ENCODE data around the gene ZNF200.

DNA sequence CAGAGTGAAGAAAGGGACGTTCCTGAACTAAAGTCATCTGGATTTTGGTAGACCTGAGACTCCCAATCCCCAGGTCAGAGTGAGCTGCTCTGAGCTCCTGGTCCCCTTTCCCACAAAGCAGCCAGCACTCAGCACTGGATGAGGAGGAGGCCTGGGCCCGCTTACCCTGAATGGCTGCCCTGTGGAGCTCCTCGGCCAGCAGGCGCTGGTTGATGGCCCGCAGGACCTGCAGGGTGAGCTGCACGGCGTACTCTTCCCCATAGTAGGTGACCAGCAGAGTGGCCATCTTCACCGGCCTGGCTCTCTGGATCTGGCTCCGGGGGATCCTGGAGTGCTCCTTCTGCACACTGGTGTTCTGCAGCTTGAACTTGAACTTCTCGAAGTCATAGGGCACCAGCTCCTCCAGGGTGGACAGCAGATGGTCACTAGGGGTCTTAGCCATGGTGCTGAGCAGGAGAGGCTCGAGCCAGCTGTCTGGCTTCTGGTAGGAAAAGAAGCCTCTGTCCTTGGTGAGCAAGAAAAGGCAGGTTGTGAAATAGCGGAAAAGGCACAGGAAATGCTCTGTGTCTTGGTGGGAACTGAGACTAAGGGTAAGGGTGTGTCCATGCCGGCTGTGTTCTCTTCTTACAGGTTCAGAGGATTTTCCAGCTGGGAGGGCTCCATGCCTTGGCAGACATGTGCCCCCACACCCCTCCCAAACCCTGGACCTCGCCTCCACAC, 21.3 kb upstream of the ZNF200 start, which contains the start of gene MEFV:
- TF ChIP-seq, protein P1, sequence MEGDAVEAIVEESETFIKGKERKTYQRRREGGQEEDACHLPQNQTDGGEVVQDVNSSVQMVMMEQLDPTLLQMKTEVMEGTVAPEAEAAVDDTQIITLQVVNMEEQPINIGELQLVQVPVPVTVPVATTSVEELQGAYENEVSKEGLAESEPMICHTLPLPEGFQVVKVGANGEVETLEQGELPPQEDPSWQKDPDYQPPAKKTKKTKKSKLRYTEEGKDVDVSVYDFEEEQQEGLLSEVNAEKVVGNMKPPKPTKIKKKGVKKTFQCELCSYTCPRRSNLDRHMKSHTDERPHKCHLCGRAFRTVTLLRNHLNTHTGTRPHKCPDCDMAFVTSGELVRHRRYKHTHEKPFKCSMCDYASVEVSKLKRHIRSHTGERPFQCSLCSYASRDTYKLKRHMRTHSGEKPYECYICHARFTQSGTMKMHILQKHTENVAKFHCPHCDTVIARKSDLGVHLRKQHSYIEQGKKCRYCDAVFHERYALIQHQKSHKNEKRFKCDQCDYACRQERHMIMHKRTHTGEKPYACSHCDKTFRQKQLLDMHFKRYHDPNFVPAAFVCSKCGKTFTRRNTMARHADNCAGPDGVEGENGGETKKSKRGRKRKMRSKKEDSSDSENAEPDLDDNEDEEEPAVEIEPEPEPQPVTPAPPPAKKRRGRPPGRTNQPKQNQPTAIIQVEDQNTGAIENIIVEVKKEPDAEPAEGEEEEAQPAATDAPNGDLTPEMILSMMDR (IDR thresholded peaks at IDR 0.05) = no peak
- TF ChIP-seq EZH2 (IDR thresholded peaks at IDR 0.05; ENCODE audit: borderline replicate concordance, insufficient read depth, low read depth, low read length, poor library complexity, severe bottlenecking) = no peak

Measured in B cell (primary cell).